Natural killer cell treated with Interleukin-12 subunit alpha and Interleukin-12 subunit beta and Interleukin-15 and Interleukin-18, amount 100 ng/mL, for 72 hours (primary cell): ENCODE results near the gene QRSL1. TPM values are rescaled to one million over a fixed set of nuclear protein-coding genes. Genes with fewer than 3 reads are reported as not detected.

ENCODE experiments used
- ATAC-seq, 2 donors: fragments of 150-1000 bp; cut with Tn5 transposase in 1 of 2; sonication (Bioruptor Pico), chemical (Tn5 transposase) in 1 of 2; 2 replicates each; pipeline ENCODE4 v1.10.0; 2021
- DNase-seq: peaks from one replicate; pipeline ENCODE4 v3.0.0; 2022; ENCODE audit warnings: low spot score
- H3K27ac Mint-ChIP-seq, 2 donors: 1 replicate in 1 of 2; 2 replicates in 1 of 2; pipeline ENCODE4 v1.8.0; 2022; ENCODE audit warnings: mixed read lengths in 2 of 2, mild to moderate bottlenecking in 1 of 2, moderate library complexity in 1 of 2
- H3K27me3 Mint-ChIP-seq, 2 donors: 1 replicate in 1 of 2; 2 replicates in 1 of 2; pipeline ENCODE4 v1.8.0; 2022; ENCODE audit warnings: mixed read lengths in 2 of 2
- H3K36me3 Mint-ChIP-seq: one replicate; pipeline ENCODE4 v1.8.0; 2022; ENCODE audit warnings: mixed read lengths
- H3K4me1 Mint-ChIP-seq, 2 donors: 1 replicate in 1 of 2; 2 replicates in 1 of 2; pipeline ENCODE4 v1.8.0; 2022; ENCODE audit warnings: low read depth in 2 of 2, mixed read lengths in 2 of 2, mild to moderate bottlenecking in 1 of 2
- H3K4me3 Mint-ChIP-seq: one replicate; pipeline ENCODE4 v1.8.0; 2022; ENCODE audit warnings: mixed read lengths
- H3K9me3 Mint-ChIP-seq: 2 replicates; pipeline ENCODE4 v1.8.0; 2022; ENCODE audit warnings: mixed read lengths
- total RNA-seq, 2 donors: library from RNA; stranded (reverse); gene quantifications; one replicate each; pipeline ENCODE4 v1.2.3, GENCODE V29; 2022

Gene QRSL1
- total RNA-seq, 2 donors from 2014 or later = 15.3 to 25.0 TPM

- Mint-ChIP-seq H3K4me3 (no peak overlapping the region), H3K27me3 (no peaks in the 10 kb centered on the region), H3K36me3 (no peaks in the 10 kb centered on the region), H3K9me3 (no peaks in the 10 kb centered on the region), H3K27ac (no peak overlapping the region), H3K4me1 (peaks cover 15 to 19% of the 10 kb centered on the region in 2 donors)
- ATAC-seq = no peak
- no peak for DNase-seq
Measured at GRCh38 chr6:106631346-106631745, 2.0 kb downstream of the QRSL1 start.

- Mint-ChIP-seq H3K27ac (no peak overlapping the region), H3K27me3 (no peaks in the 10 kb centered on the region), H3K36me3 (no peaks in the 10 kb centered on the region), H3K4me3 (no peak overlapping the region), H3K4me1 (peaks cover 15 to 25% of the 10 kb centered on the region in 2 donors), H3K9me3 (no peaks in the 10 kb centered on the region)
- DNase-seq = no peak
- no peak for ATAC-seq
Measured at GRCh38 chr6:106634565-106634964, 5.2 kb downstream of the QRSL1 start.

- no peaks in the 10 kb centered on the region for H3K36me3 Mint-ChIP-seq
- H3K4me1 Mint-ChIP-seq = peaks cover 7 to 19% of the 10 kb centered on the region in 2 donors
- no peaks in the 10 kb centered on the region for H3K9me3 Mint-ChIP-seq
- no peak overlapping the region for H3K4me3 Mint-ChIP-seq
- no peak for ATAC-seq
- H3K27ac Mint-ChIP-seq = peak overlapping the region in 1 of 2 donors; percentile 12
- H3K27me3 Mint-ChIP-seq = no peaks in the 10 kb centered on the region
- DNase-seq = no peak
Measured at GRCh38 chr6:106637051-106637716, 7.8 kb downstream of the QRSL1 start.

- Mint-ChIP-seq H3K36me3 (no peaks in the 10 kb centered on the region), H3K4me1 (peaks cover 7 to 19% of the 10 kb centered on the region in 2 donors), H3K27me3 (no peaks in the 10 kb centered on the region), H3K27ac (no peak overlapping the region), H3K9me3 (no peaks in the 10 kb centered on the region), H3K4me3 (no peak overlapping the region)
- ATAC-seq (no peak), DNase-seq (no peak)
Measured at GRCh38 chr6:106637717-106638341, 8.5 kb downstream of the QRSL1 start.

- DNase-seq (no peak), ATAC-seq (no peak)
- Mint-ChIP-seq H3K9me3 (no peaks in the 10 kb centered on the region), H3K4me1 (peaks cover 7 to 16% of the 10 kb centered on the region in 2 donors), H3K27ac (peak overlapping the region in 1 of 2 donors; percentile 0), H3K36me3 (peaks cover 8% of the 10 kb centered on the region), H3K4me3 (no peak overlapping the region), H3K27me3 (no peaks in the 10 kb centered on the region)
Measured at GRCh38 chr6:106639812-106640211, 10.4 kb downstream of the QRSL1 start.

GRCh38 chr6:106642476-106642875, 13.1 kb downstream of the QRSL1 start:
- H3K27ac Mint-ChIP-seq = no peak overlapping the region
- no peak for ATAC-seq
- DNase-seq = no peak
- H3K4me3 Mint-ChIP-seq = no peak overlapping the region
- no peaks in the 10 kb centered on the region for H3K27me3 Mint-ChIP-seq
- peaks cover 15% of the 10 kb centered on the region for H3K36me3 Mint-ChIP-seq
- H3K9me3 Mint-ChIP-seq = no peaks in the 10 kb centered on the region
- peaks cover 0 to 9% of the 10 kb centered on the region in 2 donors for H3K4me1 Mint-ChIP-seq

GRCh38 chr6:106643061-106643460, 13.7 kb downstream of the QRSL1 start:
- no peak overlapping the region for H3K4me3 Mint-ChIP-seq
- H3K27me3 Mint-ChIP-seq = no peaks in the 10 kb centered on the region
- no peaks in the 10 kb centered on the region for H3K9me3 Mint-ChIP-seq
- ATAC-seq = no peak
- peaks cover 0 to 6% of the 10 kb centered on the region in 2 donors for H3K4me1 Mint-ChIP-seq
- H3K36me3 Mint-ChIP-seq = peaks cover 15% of the 10 kb centered on the region
- no peak for DNase-seq
- no peak overlapping the region for H3K27ac Mint-ChIP-seq

- Mint-ChIP-seq H3K36me3 (peaks cover 15% of the 10 kb centered on the region), H3K4me3 (no peak overlapping the region), H3K4me1 (no peaks in the 10 kb centered on the region), H3K9me3 (no peaks in the 10 kb centered on the region), H3K27me3 (no peaks in the 10 kb centered on the region), H3K27ac (no peak overlapping the region)
- DNase-seq = no peak
- ATAC-seq = no peak
Measured at GRCh38 chr6:106648651-106649308, 19.4 kb downstream of the QRSL1 start.

- H3K4me3 Mint-ChIP-seq = no peak overlapping the region
- ATAC-seq (no peak), DNase-seq (no peak)
- H3K27me3 Mint-ChIP-seq = no peaks in the 10 kb centered on the region
- H3K4me1 Mint-ChIP-seq = no peaks in the 10 kb centered on the region
- H3K27ac Mint-ChIP-seq = no peak overlapping the region
- H3K36me3 Mint-ChIP-seq = peaks cover 37% of the 10 kb centered on the region
- peaks cover 6% of the 10 kb centered on the region for H3K9me3 Mint-ChIP-seq
Measured at GRCh38 chr6:106658469-106658868, 29.1 kb downstream of the QRSL1 start.

- H3K36me3 Mint-ChIP-seq = peaks cover 40% of the 10 kb centered on the region
- no peak overlapping the region for H3K27ac Mint-ChIP-seq
- peaks cover 6% of the 10 kb centered on the region for H3K9me3 Mint-ChIP-seq
- no peak for ATAC-seq
- no peak for DNase-seq
- H3K27me3 Mint-ChIP-seq = no peaks in the 10 kb centered on the region
- H3K4me3 Mint-ChIP-seq = no peak overlapping the region
- no peaks in the 10 kb centered on the region for H3K4me1 Mint-ChIP-seq
Measured at GRCh38 chr6:106659859-106660258, 30.5 kb downstream of the QRSL1 start.

GRCh38 chr6:106662458-106662857, 33.1 kb downstream of the QRSL1 start:
- H3K4me1 Mint-ChIP-seq = no peaks in the 10 kb centered on the region

GRCh38 chr6:106666282-106667021, 37.1 kb downstream of the QRSL1 start:
- H3K4me3 Mint-ChIP-seq = no peak overlapping the region
- no peak overlapping the region for H3K27ac Mint-ChIP-seq
- DNase-seq = no peak
- H3K27me3 Mint-ChIP-seq = no peaks in the 10 kb centered on the region
- no peak for ATAC-seq
- no peaks in the 10 kb centered on the region for H3K9me3 Mint-ChIP-seq
- H3K4me1 Mint-ChIP-seq = no peaks in the 10 kb centered on the region
- H3K36me3 Mint-ChIP-seq = peaks cover 13% of the 10 kb centered on the region

More at GRCh38 chr6:106662458-106662857, 33.1 kb downstream of the QRSL1 start:
- H3K36me3 Mint-ChIP-seq = peaks cover 40% of the 10 kb centered on the region
- ATAC-seq (no peak), DNase-seq (no peak)
- no peak overlapping the region for H3K4me3 Mint-ChIP-seq
- no peak overlapping the region for H3K27ac Mint-ChIP-seq
- peaks cover 6% of the 10 kb centered on the region for H3K9me3 Mint-ChIP-seq
- no peaks in the 10 kb centered on the region for H3K27me3 Mint-ChIP-seq

GRCh38 chr6:106667022-106667402, 37.6 kb downstream of the QRSL1 start:
- no peak overlapping the region for H3K4me3 Mint-ChIP-seq
- no peaks in the 10 kb centered on the region for H3K27me3 Mint-ChIP-seq
- no peak for ATAC-seq
- no peak for DNase-seq
- H3K4me1 Mint-ChIP-seq = no peaks in the 10 kb centered on the region
- no peak overlapping the region for H3K27ac Mint-ChIP-seq
- H3K9me3 Mint-ChIP-seq = no peaks in the 10 kb centered on the region
- peaks cover 13% of the 10 kb centered on the region for H3K36me3 Mint-ChIP-seq

- Mint-ChIP-seq H3K27me3 (no peaks in the 10 kb centered on the region), H3K36me3 (peaks cover 3% of the 10 kb centered on the region), H3K27ac (no peak overlapping the region), H3K4me3 (no peak overlapping the region), H3K4me1 (no peaks in the 10 kb centered on the region), H3K9me3 (no peaks in the 10 kb centered on the region)
- ATAC-seq (no peak), DNase-seq (no peak)
Measured at GRCh38 chr6:106670236-106670635, 40.9 kb downstream of the QRSL1 start.
